ENCODE data around the gene KRT35.

KRT35 gene

GRCh38 chr17:41446806-41447205 is 34.1 kb downstream of the KRT35 start:
- CTCF ChIA-PET, result interaction anchor here (0.6 to 1.6 kb wide), 2 partner anchors 202 to 935 kb away, joined by 3 to 6 read pairs; no protein-coding TSS in a partner anchor
- POLR2A ChIA-PET, result no interaction called here
- Histone ChIP-seq H3K9me3 (ENCODE audit: control insufficient read depth, insufficient read depth, low read depth, low read length) (no peaks in the 10 kb centered on the region), H3K4me1 (ENCODE audit: control insufficient read depth, insufficient read depth, low read length) (no peaks in the 10 kb centered on the region), H3K36me3 (ENCODE audit: control insufficient read depth in 2 of 2, insufficient read depth in 1 of 2, low read length in 2 of 2) (no peaks in the 10 kb centered on the region), H3K27ac (ENCODE audit: extremely low read depth, low read depth, low read length) (no peak overlapping the region), H3K4me3 (ENCODE audit: low read depth, low read length) (no peak overlapping the region)
- no peak for TF ChIP-seq ZNF416 (tag by site-specific recombination; IDR thresholded peaks at IDR 0.05)
- TF ChIP-seq ZNF645 (tag by site-specific recombination; IDR thresholded peaks at IDR 0.05), result no peak
- TF ChIP-seq ZNF10 (tag by site-specific recombination; IDR thresholded peaks at IDR 0.05), result no peak
- no peak for TF ChIP-seq KLF7 (tag by site-specific recombination; IDR thresholded peaks at IDR 0.05; ENCODE audit: borderline replicate concordance)
- no peak for TF ChIP-seq ZNF324 (tag by site-specific recombination; IDR thresholded peaks at IDR 0.05)
- TF ChIP-seq BCL11B (tag by site-specific recombination; IDR thresholded peaks at IDR 0.05; ENCODE audit: low read depth), result no peak
- no peak for TF ChIP-seq ZNF549 (tag by site-specific recombination; IDR thresholded peaks at IDR 0.05)
- TF ChIP-seq ZNF560 (tag by site-specific recombination; IDR thresholded peaks at IDR 0.05; ENCODE audit: borderline replicate concordance), result no peak
- TF ChIP-seq ZBTB26 (tag by site-specific recombination; optimal IDR thresholded peaks at IDR 0.05), result no peak
- TF ChIP-seq ZNF398 (tag by site-specific recombination; IDR thresholded peaks at IDR 0.05), result no peak
- no peak for TF ChIP-seq ZNF423 (tag by site-specific recombination; IDR thresholded peaks at IDR 0.05)
- no peak for TF ChIP-seq KLF10 (tag by site-specific recombination; IDR thresholded peaks at IDR 0.05)
- TF ChIP-seq HOXD13 (CRISPR knock-in tag; IDR thresholded peaks at IDR 0.05; ENCODE audit: borderline replicate concordance), result no peak
- no peak for TF ChIP-seq ZNF580 (tag by site-specific recombination; IDR thresholded peaks at IDR 0.05)
- TF ChIP-seq ZFHX2 (tag by site-specific recombination; conservative IDR thresholded peaks at IDR 0.05), result no peak
- no peak for TF ChIP-seq ZNF112 (tag by site-specific recombination; IDR thresholded peaks at IDR 0.05)
- TF ChIP-seq ZSCAN18 (tag by site-specific recombination; IDR thresholded peaks at IDR 0.05), result no peak
- TF ChIP-seq ZNF658 (tag by site-specific recombination; IDR thresholded peaks at IDR 0.05), result no peak
- no peak for TF ChIP-seq ZNF26 (tag by site-specific recombination; IDR thresholded peaks at IDR 0.05)
